Head of caudate nucleus (tissue), 42 donors: ENCODE measurements around the gene CP.
A peak's percentile ranks its signal among the peaks of the same experiment; 100 is the strongest.

Experiments used
- DNase-seq, 42 donors: peaks; one replicate each; pipeline versions ENCODE4 v3.0.0 to v3.0.0-alpha.2; 2020 to 2021; ENCODE audit warnings: mixed read lengths in 7 of 42
- intact Hi-C: fragments of 100-400 bp; cut with DNase I; formaldehyde crosslinking; loops from one replicate; pipeline ENCODE4 v1.15.0; 2022

Gene CP

DNA sequence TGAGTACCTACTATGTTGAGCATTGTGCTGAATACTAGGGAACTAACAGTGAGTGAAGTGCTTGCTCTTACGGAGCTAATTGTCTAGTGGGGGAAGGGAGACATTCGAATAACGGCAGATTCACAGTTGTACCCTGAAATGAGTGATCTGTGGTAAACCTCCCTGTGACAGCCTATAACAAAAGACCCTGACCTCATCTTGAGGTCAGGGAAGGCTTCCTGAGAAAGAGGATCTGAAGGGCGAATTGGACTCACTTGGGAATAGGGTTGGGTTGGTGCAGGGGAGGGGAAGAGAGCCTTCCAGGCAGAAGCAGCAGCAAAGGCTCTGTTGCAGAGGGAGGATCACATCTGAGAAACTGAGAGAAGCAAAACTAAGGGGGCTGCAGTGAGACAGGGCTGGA lies 78.9 kb downstream of the CP start:
- no peak for DNase-seq
- intact Hi-C loops, result no loop called here

DNA sequence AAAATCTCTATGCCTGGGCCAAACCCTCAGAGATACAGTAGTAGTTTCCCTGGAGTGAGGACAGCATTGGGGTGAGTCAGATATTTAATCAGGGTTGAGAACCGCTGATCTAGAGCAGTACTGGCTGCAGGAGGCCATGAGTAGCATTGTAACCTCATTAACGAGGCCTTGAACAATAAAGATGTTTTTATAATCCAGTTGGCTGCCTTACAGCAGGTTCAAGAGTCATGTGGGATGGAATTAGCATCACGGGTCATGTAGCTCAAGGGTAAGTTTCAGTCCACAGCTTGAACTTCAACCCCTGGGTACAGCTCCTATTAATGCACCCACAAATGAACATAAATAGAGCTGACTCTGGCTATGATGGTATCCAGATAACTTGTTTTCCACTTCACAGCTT lies 87.1 kb downstream of the CP start:
- no peak for DNase-seq
- intact Hi-C loops, result no loop called here

DNA sequence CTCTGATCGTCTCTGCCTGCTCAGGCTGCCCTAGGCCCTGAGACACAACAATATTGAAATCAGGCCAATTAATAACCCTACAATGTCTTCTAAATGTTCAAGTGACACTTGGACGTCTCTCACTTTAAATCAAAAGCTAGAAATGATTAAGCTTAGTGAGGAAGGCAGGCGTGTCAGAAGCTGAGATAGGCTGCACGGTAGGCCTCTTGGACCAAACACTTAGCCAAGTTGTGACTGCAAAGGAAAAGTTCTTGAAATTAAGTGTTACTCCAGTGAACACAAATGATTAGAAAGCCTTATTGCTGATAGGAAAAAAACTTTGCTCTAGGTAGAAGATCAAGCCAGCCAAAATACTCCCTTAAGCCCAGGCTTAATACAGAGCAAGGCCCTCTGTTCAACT lies 90.0 kb downstream of the CP start:
- intact Hi-C loops, result no loop called here
- DNase-seq, result no peak

DNA sequence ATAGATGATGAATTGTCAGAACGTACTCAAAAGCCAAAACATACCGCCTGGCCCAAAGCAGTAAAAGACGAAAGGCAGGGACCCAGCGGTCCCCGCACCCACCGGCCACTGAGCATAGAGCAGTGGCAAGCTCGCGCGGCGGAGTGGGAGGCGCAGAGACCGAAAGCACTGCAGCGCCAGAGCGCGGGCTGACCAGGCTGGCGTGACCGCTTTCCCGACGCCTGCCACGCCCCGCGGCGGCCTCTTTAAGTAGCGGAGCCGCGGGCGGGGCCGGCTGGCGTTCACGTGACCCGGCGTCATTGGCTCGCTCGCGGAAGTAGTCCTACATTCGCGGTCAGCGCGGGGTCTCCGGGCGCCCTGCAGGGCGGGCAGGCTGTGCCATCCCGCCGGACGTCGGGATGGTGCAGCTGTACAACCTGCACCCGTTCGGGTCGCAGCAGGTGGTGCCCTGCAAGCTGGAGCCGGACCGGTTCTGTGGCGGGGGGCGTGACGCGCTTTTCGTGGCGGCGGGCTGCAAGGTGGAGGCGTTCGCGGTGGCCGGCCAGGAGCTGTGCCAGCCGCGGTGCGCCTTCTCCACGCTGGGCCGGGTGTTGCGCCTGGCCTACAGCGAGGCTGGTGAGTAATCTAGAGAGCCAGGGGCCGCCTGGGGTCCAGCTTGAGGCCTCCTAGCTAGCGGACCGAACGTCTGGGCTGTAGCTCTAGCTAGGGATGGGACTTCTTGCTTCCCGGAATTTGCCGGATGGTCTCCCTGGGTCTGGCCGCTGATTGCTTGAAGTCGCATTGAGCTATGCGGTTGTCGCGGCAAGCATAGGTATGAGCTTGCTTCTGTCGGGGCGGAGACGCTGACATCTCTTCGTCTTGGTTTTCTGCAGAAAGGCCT lies 92.1 kb downstream of the CP start, which contains the start of gene HPS3:
Gene HPS3, plus strand, starts transcription at position 313 of the 880 bp plus-strand sequence. Its CDS starts 86 bp downstream, at position 399.
- intact Hi-C loops, result loop anchor here (10.0 kb wide), 1 partner anchor 175 kb away; no protein-coding TSS in a partner anchor

DNA sequence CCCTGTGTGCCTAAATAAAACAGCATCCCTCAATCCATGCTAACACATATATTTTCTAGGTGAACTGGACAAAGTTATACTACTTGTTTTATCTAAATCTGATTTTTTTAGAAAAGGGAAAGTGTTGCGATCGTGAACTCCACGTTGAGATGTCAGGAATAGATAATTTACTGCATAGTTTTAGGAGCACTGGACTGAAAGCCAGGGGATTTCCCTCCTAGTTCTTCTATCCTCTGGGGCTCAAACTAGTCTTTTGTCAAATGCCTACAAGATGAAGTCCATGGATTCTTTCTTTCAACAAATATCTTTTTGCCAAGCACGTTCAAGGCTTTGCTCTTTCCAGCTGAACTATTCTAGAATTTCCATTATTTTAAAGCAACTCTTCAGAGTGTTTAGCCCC lies 92.8 kb downstream of the CP start:
- no peak for DNase-seq
- intact Hi-C loops, result loop anchor here (10.0 kb wide), 1 partner anchor 174 kb away; no protein-coding TSS in a partner anchor

More for the DNA sequence above, 92.1 kb downstream of the CP start, which contains the start of gene HPS3:
- DNase-seq, result peak; percentile 85 to 97 (median 93)

DNA sequence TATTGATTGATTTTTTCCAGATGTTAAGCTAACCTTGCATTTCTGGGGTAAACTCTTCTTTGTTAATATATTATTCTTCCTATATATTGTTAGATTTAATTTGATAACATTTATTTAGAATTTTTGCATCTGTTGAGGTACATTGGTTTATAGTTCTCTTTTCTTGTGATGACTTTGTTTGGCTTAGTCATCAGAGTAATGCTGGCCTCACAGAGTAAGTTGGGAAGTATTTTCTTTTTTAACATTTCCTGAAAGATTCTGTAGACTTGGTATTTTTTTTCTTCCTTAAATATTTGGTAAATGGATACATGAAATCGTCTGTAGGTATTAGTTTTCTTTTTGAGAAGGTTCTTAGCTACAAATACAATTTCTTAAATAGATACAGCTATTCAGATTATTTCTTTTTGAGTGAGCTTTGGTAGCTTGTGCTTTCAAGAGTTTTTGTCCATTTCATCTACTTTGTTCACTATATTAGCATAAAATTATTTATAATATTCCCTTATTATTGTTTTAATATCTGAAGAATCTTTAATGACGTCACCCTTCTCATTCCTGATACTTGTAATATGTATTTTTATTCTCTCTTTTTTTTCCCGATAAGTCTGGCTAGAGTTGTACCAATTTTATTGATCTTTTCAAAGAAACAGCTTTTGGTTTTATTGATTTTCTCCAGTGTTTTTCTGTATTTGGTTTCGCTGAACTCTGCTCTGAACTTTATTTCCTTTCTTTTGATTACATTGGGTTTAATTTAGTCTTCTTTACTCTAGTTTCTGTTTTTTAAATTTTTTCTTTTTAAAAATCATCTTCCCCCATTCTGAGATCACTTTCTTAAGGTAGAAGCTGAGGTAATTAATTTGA lies 98.7 kb downstream of the CP start:
- no peak for DNase-seq
- intact Hi-C loops, result loop anchor here (5.0 to 10.0 kb wide), 2 partner anchors 149 to 168 kb away; no protein-coding TSS in a partner anchor
